GM12878 (cell line): ENCODE measurements around the gene CPNE4. TPM values are rescaled to one million over a fixed set of nuclear protein-coding genes. Genes with fewer than 3 reads are reported as not detected.

Experiments used
- ATAC-seq: fragments of 200-7000 bp; cut with Tn5 transposase; 3 replicates; pipeline ENCODE4 v1.9.1; 2020; ENCODE audit warnings: mild to moderate bottlenecking, moderate library complexity
- BruUV-seq: library from RNA; stranded (reverse); fragments of 400-500 nt; replicated peaks from 2 replicates; lab custom pipeline; 2021; lab: Mats Ljungman, UMichigan
- CTCF ChIA-PET: fragments of 300-600 bp; sonication (Branson Sonifier 250); formaldehyde crosslinking; extraction: SDS; loops from one replicate; lab custom pipeline; 2021; ENCODE audit warnings: inconsistent platforms; lab: Yijun Ruan, JAX
- POLR2A ChIA-PET: fragments of 350-600 bp; formaldehyde crosslinking; extraction: SDS; loops from one replicate; lab custom pipeline; 2021; ENCODE audit warnings: inconsistent platforms; lab: Charles Lee
- RAD21 ChIA-PET: fragments of 300-600 bp; sonication (Branson Sonifier 250); formaldehyde crosslinking; loops from one replicate; lab custom pipeline; 2023; ENCODE audit warnings: antibody characterized with exemption; ENCODE audit not compliant: unreplicated experiment; lab: Charles Lee
- SMC1A ChIA-PET: fragments of 300-600 bp; sonication (Branson Sonifier 250); formaldehyde crosslinking; loops from one replicate; lab custom pipeline; 2023; ENCODE audit not compliant: unreplicated experiment, uncharacterized antibody; lab: Charles Lee
- DNase-seq: peaks from one replicate; pipeline ENCODE4 v3.0.0-alpha.2; 2011; ENCODE audit warnings: low read depth, low spot score
- FAIRE-seq: peaks from 3 replicates; lab custom pipeline; 2011; peaks lifted over from hg19 to GRCh38; lab: Jason Lieb, UNC
- H2AFZ ChIP-seq: 2 replicates; pipeline ENCODE4 v1.6.0; 2011; ENCODE audit warnings: low read depth, low read length, control low read depth; ENCODE audit not compliant: control insufficient read depth
- H3K27ac ChIP-seq: 2 replicates; pipeline ENCODE4 v1.5.1; 2011; ENCODE audit warnings: control low read depth; ENCODE audit not compliant: control insufficient read depth, insufficient read depth
- H3K27me3 ChIP-seq, 2 experiments: replicated peaks in 1 of 2; 2 replicates each; pipeline versions ENCODE4 v1.6.0 to v1.6.1; 2011; ENCODE audit warnings: low read length in 1 of 2; ENCODE audit not compliant: control insufficient read depth in 2 of 2, insufficient read depth in 2 of 2
- H3K36me3 ChIP-seq, 2 experiments: 2 replicates each; pipeline ENCODE4 v1.5.1; 2011; ENCODE audit warnings: low read length in 1 of 2; ENCODE audit not compliant: control insufficient read depth in 2 of 2, insufficient read depth in 2 of 2
- H3K4me1 ChIP-seq: 2 replicates; pipeline ENCODE4 v1.6.1; 2011; ENCODE audit warnings: mild to moderate bottlenecking, low read length, moderate library complexity, mixed read lengths; ENCODE audit not compliant: control insufficient read depth, insufficient read depth
- H3K4me2 ChIP-seq: 2 replicates; pipeline ENCODE4 v1.6.0; 2011; ENCODE audit warnings: control low read depth; ENCODE audit not compliant: control insufficient read depth, insufficient read depth
- H3K4me3 ChIP-seq: fragments of 200-600 bp; sonication (generic); 2 replicates; pipeline ENCODE4 v1.5.1; 2016
- H3K79me2 ChIP-seq: 2 replicates; pipeline ENCODE4 v1.6.0; 2011; ENCODE audit warnings: low read length; ENCODE audit not compliant: control insufficient read depth, insufficient read depth
- H3K9ac ChIP-seq: 2 replicates; pipeline ENCODE4 v1.8.0; 2011; ENCODE audit warnings: low read length, control low read depth, mixed read lengths; ENCODE audit not compliant: control insufficient read depth, insufficient read depth
- H3K9me3 ChIP-seq: replicated peaks from 3 replicates; pipeline ENCODE4 v1.5.1; 2011; ENCODE audit warnings: mild to moderate bottlenecking, low read length; ENCODE audit not compliant: control insufficient read depth, insufficient read depth
- H4K20me1 ChIP-seq: 2 replicates; pipeline ENCODE4 v1.6.0; 2011; ENCODE audit not compliant: control insufficient read depth, insufficient read depth
- CHD1 ChIP-seq: IDR thresholded peaks from 2 replicates; pipeline ENCODE4 v1.6.1; 2012; ENCODE audit warnings: low read depth, low read length, improper control_type of control experiment
- CREM ChIP-seq: IDR thresholded peaks from 2 replicates; pipeline ENCODE4 v1.6.1; 2014; ENCODE audit warnings: antibody characterized with exemption, low read depth
- ELK1 ChIP-seq: IDR thresholded peaks from 2 replicates; pipeline ENCODE4 v1.6.1; 2012; ENCODE audit warnings: low read depth, low read length, improper control_type of control experiment
- EP300 ChIP-seq, 2 experiments: fragments of 150-350 bp in 1 of 2; IDR thresholded peaks; 2 replicates each; pipeline ENCODE4 v1.6.1; 2011 to 2012; ENCODE audit warnings: low read depth in 2 of 2, low read length in 2 of 2, borderline replicate concordance in 1 of 2, improper control_type of control experiment in 1 of 2, inconsistent platforms in 1 of 2; ENCODE audit not compliant: control insufficient read depth in 1 of 2
- IRF3 ChIP-seq: fragments of 450-650 bp; IDR thresholded peaks from 2 replicates; pipeline ENCODE4 v1.6.1; 2014; ENCODE audit warnings: mild to moderate bottlenecking
- IRF4 ChIP-seq: IDR thresholded peaks from 2 replicates; pipeline ENCODE4 v1.6.1; 2011; ENCODE audit warnings: low read depth, low read length
- NR2C1 ChIP-seq: fragments of 450-650 bp; IDR thresholded peaks from 2 replicates; pipeline ENCODE4 v1.6.1; 2017; ENCODE audit warnings: antibody characterized with exemption, mild to moderate bottlenecking, moderate library complexity
- PAX8 ChIP-seq: fragments of 450-650 bp; IDR thresholded peaks from 2 replicates; pipeline ENCODE4 v1.6.1; 2017; ENCODE audit warnings: mild to moderate bottlenecking, moderate library complexity
- POLR2AphosphoS5 ChIP-seq: IDR thresholded peaks from 2 replicates; pipeline ENCODE4 v1.6.1; 2011; ENCODE audit warnings: mild to moderate bottlenecking, low read length, inconsistent platforms
- RAD51 ChIP-seq: fragments of 450-650 bp; IDR thresholded peaks from 2 replicates; pipeline ENCODE4 v1.6.1; 2016; ENCODE audit warnings: moderate library complexity, mild to moderate bottlenecking, inconsistent platforms
- RCOR1 ChIP-seq: conservative IDR thresholded peaks from 2 replicates; pipeline ENCODE4 v1.6.1; 2012; ENCODE audit warnings: low read depth, low read length, improper control_type of control experiment
- SKIL ChIP-seq: fragments of 450-650 bp; IDR thresholded peaks from 2 replicates; pipeline ENCODE4 v1.6.1; 2017; ENCODE audit warnings: mild to moderate bottlenecking, low read depth, inconsistent platforms; ENCODE audit not compliant: poor library complexity, severe bottlenecking
- SMAD1 ChIP-seq: fragments of 450-650 bp; IDR thresholded peaks from 2 replicates; pipeline ENCODE4 v1.6.1; 2018; ENCODE audit warnings: mild to moderate bottlenecking, low read depth; ENCODE audit not compliant: partially characterized antibody
- SMARCA5 ChIP-seq: fragments of 450-650 bp; IDR thresholded peaks from 2 replicates; pipeline ENCODE4 v1.6.1; 2017; ENCODE audit warnings: mild to moderate bottlenecking
- ZNF207 ChIP-seq: fragments of 450-650 bp; IDR thresholded peaks from 2 replicates; pipeline ENCODE4 v1.6.1; 2014; ENCODE audit warnings: antibody characterized with exemption, mild to moderate bottlenecking, borderline replicate concordance
- ZNF217 ChIP-seq: fragments of 450-650 bp; IDR thresholded peaks from 2 replicates; pipeline ENCODE4 v1.6.1; 2017; ENCODE audit warnings: antibody characterized with exemption, mild to moderate bottlenecking
- ZNF24 ChIP-seq: fragments of 450-650 bp; IDR thresholded peaks from 2 replicates; pipeline ENCODE4 v1.6.1; 2017; ENCODE audit warnings: antibody characterized with exemption, mild to moderate bottlenecking
- ZZZ3 ChIP-seq: IDR thresholded peaks from 2 replicates; pipeline ENCODE4 v1.6.1; 2011; ENCODE audit warnings: low read depth; ENCODE audit not compliant: control insufficient read depth, insufficient read length
- WGBS: methylation state at CpG from one replicate; pipeline ENCODE4 v1.1.6; 2016; ENCODE audit warnings: low lambda C conversion rate; ENCODE audit not compliant: insufficient replicate concordance, insufficient coverage; ENCODE audit errors: missing lambda C conversion rate; 5-methylcytosine and 5-hydroxymethylcytosine counted together
- in situ Hi-C: fragments of 300-500 bp; cut with MboI; formaldehyde crosslinking; loops from 9 replicates; pipeline ENCODE4 v1.14.3; 2018; ENCODE audit warnings: mixed read lengths
- intact Hi-C: fragments of 100-400 bp; cut with micrococcal nuclease; formaldehyde crosslinking; loops from one replicate; pipeline ENCODE4 v1.14.2; 2022; ENCODE audit not compliant: unreplicated experiment
- polyA plus RNA-seq, 11 experiments: library from polyadenylated mRNA; depleted of rRNA in 4 of 11; unstranded in 6 of 11; stranded (reverse) in 5 of 11; fragments of >200 nt; fragmentation: Nextera tagmentation in 4 of 11; fragmentation: Illumina TruSeq in 1 of 11; extraction: Ambion mirVana in 4 of 11; extraction: Trizol in 1 of 11; gene quantifications; 1 replicate in 1 of 11; 2 replicates in 10 of 11; pipeline versions ENCODE4 v1.2.1 to v1.2.3, GENCODE V29; 2011 to 2016; ENCODE audit warnings: inconsistent platforms in 2 of 11, missing spikeins in 2 of 11, low read depth in 1 of 11
- total RNA-seq, 4 experiments: library from RNA; depleted of rRNA in 3 of 4; stranded (reverse); fragments of >200 nt in 3 of 4; fragmentation: Illumina TruSeq in 1 of 4; extraction: Trizol in 1 of 4; gene quantifications; 2 replicates each; pipeline versions ENCODE4 v1.2.1 to v1.2.3, GENCODE V29; 2013 to 2021

CPNE4 gene
- total and polyA plus RNA-seq, 10 of the 15 experiments (the other 5 are each of a cell fraction or from before 2014, with no cell fraction given) = 0.17 to 1.9 (median 0.48) TPM; not detected in 1

GRCh38 chr3:132034097-132034485 is 723 bp downstream of the CPNE4 start:
- no peak for FAIRE-seq
- intact Hi-C loops = loop anchor here (5.0 to 10.0 kb wide), 3 partner anchors 311 to 982 kb away; no protein-coding TSS in a partner anchor
- H3K9me3 ChIP-seq = no peaks in the 10 kb centered on the region
- H3K79me2 ChIP-seq = no peaks in the 10 kb centered on the region
- no peak overlapping the region for H3K9ac ChIP-seq
- H3K4me2 ChIP-seq = peak overlapping the region; percentile 23; the same call in 1 of the 2 replicates
- ChIA-PET CTCF (interaction anchor here (0.7 to 1.2 kb wide), 5 partner anchors 9 to 485 kb away, joined by 3 to 4 read pairs (median 3); no protein-coding TSS in a partner anchor), POLR2A (no interaction called here), RAD21 (interaction anchor here (2.0 kb wide), 1 partner anchor 238 kb away, joined by 14 read pairs; no protein-coding TSS in a partner anchor), SMC1A (interaction anchor here (1.1 kb wide), 1 partner anchor 319 kb away, joined by 4 read pairs; no protein-coding TSS in a partner anchor)
- no peaks in the 10 kb centered on the region for H3K36me3 ChIP-seq
- no TSS peak for BruUV-seq
- H3K4me1 ChIP-seq = no peaks in the 10 kb centered on the region
- H3K27me3 ChIP-seq = peaks cover 3 to 11% of the 10 kb centered on the region in 2 experiments
- no peak overlapping the region for H2AFZ ChIP-seq
- DNase-seq = no peak
- 7% methylated on average over 13 of the region's 14 CpGs for WGBS
- H3K27ac ChIP-seq = no peak overlapping the region
- TF ChIP-seq ZNF217 = no peak
- TF ChIP-seq ZNF24 = no peak
- TF ChIP-seq ZZZ3 = no peak
- no peak for TF ChIP-seq IRF3
- no peak for TF ChIP-seq POLR2AphosphoS5
- no peak for TF ChIP-seq SKIL
- TF ChIP-seq PAX8 = no peak
- no peak for TF ChIP-seq CREM
- no peak for TF ChIP-seq SMARCA5
- TF ChIP-seq EP300 (IDR thresholded peaks at IDR 0.05; ENCODE audit: borderline replicate concordance in 1 of 2, control insufficient read depth in 1 of 2, low read depth in 2 of 2, low read length in 2 of 2) = no peak
- no peak for TF ChIP-seq IRF4
- no peak for TF ChIP-seq ZNF207
- no peak for TF ChIP-seq RCOR1
- TF ChIP-seq NR2C1 = no peak
- TF ChIP-seq SMAD1 = no peak
- no peak for TF ChIP-seq ELK1
- no peak for TF ChIP-seq CHD1
- no peak for TF ChIP-seq RAD51
- ATAC-seq = no peak; the same call in 2 of the 3 replicates
- in situ Hi-C loops = loop anchor here (5.0 kb wide), 2 partner anchors 242 to 482 kb away; no protein-coding TSS in a partner anchor
- no peaks in the 10 kb centered on the region for H4K20me1 ChIP-seq
- H3K4me3 ChIP-seq = no peak overlapping the region
